Gastrocnemius medialis (tissue), 4 donors: ENCODE results near the gene PTPRM.

ENCODE experiments used
- POLR2A ChIP-seq, 2 donors: fragments of 450-650 bp; IDR thresholded peaks; one replicate each; pipeline ENCODE4 v1.6.1; 2017; ENCODE audit warnings: antibody characterized with exemption in 2 of 2, mild to moderate bottlenecking in 2 of 2, moderate library complexity in 2 of 2
- TF ChIP-seq, protein P1 (sequence below), 5 experiments: fragments of 450-650 bp in 3 of 5; fragments of 200-600 bp in 2 of 5; sonication (generic) in 2 of 5; IDR thresholded peaks in 4 of 5; conservative IDR thresholded peaks in 1 of 5; 1 replicate in 4 of 5; 2 replicates in 1 of 5; pipeline ENCODE4 v1.5.1; 2016 to 2019; ENCODE audit warnings: antibody characterized with exemption in 5 of 5, mild to moderate bottlenecking in 3 of 5, moderate library complexity in 3 of 5

- TF ChIP-seq, protein P1, sequence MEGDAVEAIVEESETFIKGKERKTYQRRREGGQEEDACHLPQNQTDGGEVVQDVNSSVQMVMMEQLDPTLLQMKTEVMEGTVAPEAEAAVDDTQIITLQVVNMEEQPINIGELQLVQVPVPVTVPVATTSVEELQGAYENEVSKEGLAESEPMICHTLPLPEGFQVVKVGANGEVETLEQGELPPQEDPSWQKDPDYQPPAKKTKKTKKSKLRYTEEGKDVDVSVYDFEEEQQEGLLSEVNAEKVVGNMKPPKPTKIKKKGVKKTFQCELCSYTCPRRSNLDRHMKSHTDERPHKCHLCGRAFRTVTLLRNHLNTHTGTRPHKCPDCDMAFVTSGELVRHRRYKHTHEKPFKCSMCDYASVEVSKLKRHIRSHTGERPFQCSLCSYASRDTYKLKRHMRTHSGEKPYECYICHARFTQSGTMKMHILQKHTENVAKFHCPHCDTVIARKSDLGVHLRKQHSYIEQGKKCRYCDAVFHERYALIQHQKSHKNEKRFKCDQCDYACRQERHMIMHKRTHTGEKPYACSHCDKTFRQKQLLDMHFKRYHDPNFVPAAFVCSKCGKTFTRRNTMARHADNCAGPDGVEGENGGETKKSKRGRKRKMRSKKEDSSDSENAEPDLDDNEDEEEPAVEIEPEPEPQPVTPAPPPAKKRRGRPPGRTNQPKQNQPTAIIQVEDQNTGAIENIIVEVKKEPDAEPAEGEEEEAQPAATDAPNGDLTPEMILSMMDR (IDR thresholded peaks at IDR 0.05 in 4 of 5, conservative IDR thresholded peaks at IDR 0.05 in 1 of 5): no peak
- no peak for TF ChIP-seq POLR2A (IDR thresholded peaks at IDR 0.05)
Measured at GRCh38 chr18:7723558-7723957, 156.4 kb downstream of the PTPRM start.
